GM12872 (cell line): ENCODE results near the gene WDR20.

Source experiments
- TF ChIP-seq, protein P1 (sequence below): IDR thresholded peaks from 3 replicates; pipeline ENCODE4 v1.5.1; 2011; ENCODE audit warnings: low read depth, mild to moderate bottlenecking, low read length, moderate library complexity; ENCODE audit not compliant: insufficient read depth

WDR20 gene

DNA sequence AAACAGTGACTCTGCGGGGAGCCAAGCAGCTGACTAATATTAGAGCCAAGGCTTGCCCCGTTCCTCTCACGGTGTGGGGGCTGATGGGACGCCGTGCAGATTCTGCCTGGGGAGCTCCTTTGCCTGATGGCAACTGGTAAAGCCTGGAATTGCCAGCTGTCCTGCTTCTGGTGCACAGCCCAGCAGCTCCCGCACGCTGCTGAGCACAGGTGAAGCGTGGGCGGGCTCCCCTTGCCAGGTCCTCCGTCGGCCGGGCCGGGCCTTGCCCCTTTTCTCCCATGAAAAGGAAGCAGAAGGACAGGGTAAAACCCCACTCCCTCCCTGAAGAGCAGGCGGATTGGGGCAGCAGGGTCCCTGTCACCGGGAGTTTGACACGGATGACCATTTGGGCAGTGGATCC is 79.0 kb downstream of the WDR20 start:
- TF ChIP-seq, protein P1, sequence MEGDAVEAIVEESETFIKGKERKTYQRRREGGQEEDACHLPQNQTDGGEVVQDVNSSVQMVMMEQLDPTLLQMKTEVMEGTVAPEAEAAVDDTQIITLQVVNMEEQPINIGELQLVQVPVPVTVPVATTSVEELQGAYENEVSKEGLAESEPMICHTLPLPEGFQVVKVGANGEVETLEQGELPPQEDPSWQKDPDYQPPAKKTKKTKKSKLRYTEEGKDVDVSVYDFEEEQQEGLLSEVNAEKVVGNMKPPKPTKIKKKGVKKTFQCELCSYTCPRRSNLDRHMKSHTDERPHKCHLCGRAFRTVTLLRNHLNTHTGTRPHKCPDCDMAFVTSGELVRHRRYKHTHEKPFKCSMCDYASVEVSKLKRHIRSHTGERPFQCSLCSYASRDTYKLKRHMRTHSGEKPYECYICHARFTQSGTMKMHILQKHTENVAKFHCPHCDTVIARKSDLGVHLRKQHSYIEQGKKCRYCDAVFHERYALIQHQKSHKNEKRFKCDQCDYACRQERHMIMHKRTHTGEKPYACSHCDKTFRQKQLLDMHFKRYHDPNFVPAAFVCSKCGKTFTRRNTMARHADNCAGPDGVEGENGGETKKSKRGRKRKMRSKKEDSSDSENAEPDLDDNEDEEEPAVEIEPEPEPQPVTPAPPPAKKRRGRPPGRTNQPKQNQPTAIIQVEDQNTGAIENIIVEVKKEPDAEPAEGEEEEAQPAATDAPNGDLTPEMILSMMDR: no peak

DNA sequence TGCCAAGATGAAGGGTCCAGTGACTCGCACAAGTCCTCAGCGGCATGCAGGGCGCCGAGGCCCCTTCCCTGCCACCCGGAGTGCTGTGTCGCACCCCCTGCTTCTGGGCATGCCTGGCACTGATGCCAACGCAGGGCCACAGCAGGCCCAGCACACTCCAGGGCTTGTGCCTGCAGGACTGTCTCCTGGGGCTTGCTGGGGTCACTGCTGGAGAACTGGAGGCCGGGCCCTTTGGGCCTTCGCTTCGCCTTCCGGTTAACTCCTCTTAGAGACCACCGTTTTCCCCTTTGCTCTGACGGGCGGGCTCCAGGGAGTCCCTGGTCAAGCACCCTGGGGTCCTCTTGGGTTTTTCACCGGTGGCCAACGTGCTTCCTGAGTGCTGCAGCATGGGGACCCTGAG is 79.6 kb downstream of the WDR20 start:
- TF ChIP-seq, protein P1: no peak

DNA sequence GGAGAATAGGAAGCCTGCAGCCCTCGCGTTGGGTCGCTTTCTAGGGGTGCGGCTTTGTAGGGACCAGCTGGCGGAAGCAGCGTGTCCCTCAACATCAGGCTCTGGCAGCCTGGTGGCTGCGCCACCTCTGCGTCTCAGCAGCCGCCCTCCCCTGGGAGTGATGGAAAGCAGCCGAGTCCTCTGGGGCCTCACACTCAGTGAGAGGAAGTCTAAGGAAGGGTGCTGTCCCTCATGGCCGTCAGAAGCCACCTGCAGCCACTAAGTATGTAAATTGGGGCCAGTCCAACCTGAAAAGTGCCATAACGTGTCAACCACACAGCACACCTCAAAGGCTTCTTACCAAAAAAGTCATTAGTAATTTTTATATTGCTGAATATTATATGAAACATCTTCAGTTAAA is 80.3 kb downstream of the WDR20 start:
- TF ChIP-seq, protein P1: no peak

DNA sequence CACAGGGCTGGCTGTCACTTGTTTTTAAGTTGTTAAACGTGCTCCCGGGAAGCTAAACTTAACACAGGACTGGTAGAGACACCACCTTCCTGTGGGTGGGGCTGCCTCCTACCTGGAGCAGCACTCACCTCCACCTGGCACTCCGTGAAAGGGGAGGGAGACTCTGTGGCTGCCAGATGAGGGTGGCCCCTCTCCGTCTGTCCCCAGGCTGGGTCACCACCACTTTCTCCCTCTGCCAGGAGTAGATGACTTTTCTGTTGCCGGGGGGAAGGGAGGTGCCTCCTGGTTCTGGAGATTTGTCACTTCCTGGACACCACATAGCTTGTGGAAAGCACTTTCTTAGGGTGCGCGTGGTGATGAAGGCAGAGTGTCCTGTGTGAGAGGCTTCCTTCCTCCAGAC is 81.3 kb downstream of the WDR20 start:
- TF ChIP-seq, protein P1: no peak

DNA sequence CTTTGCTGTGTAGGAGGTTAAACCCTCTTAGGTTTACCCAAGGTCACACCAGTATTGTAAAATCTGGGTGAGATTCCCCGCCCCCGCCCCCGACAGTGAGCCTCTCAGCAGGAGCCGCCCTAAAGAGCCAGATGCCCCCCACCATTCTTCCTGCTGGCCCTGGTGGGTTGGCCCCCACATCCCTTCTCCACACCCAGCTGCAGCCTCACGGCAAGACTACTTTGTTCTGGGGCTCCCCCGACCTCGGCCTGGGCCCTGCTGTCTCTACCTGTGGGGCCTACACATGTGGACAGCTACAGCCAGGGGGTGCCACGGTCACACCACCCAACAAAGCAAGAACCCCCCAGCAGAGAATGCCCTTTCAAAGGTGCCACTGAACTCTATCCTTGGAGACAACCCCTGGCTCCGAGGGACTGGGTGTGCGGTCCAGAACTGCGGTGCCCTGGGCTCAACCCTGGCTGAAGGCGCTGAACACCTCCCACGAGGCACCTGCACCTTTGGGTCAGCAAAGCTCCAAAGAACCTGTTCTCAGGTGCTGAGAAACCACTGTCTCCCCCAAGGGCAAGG is 82.4 kb downstream of the WDR20 start:
- TF ChIP-seq, protein P1: no peak

DNA sequence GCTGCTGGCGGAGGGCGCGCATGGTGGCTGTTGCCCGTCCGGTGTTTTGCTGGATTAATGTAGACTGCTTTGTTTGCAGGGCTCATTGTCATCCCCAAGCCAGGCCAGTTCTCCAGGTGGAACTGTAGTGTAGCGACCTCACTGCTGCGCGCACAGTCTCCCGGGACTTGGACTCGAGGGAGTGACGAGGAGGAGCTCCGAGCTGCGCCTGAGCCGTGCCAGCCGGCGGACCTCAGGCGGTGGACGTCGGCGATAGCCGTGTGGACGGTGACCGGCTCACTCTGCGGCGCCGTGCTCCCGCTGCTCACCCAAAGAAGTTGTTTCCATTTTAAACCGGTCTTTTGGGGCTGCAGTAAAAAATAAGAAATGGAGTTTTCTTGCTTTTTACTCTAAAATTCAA is 83.1 kb downstream of the WDR20 start:
- TF ChIP-seq, protein P1: no peak

DNA sequence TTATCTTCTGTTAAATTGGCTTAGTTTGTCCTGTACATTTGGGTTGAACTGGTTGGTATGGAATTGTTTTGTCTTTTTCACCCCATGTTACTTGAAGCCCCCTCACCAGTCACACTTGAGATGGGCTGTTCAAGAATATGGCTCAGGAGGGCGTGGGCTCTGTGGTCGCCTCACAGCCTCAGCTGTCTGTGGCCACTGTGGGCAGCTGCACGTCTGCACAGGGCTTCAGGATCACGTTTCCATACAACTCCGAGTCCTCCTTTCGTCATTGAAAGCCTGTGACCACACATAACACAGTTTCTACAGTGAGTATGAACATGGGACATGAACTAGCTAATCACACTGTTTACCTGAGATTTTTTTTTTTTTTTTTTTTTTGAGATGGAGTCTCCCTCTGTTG is 84.0 kb downstream of the WDR20 start:
- TF ChIP-seq, protein P1: no peak

DNA sequence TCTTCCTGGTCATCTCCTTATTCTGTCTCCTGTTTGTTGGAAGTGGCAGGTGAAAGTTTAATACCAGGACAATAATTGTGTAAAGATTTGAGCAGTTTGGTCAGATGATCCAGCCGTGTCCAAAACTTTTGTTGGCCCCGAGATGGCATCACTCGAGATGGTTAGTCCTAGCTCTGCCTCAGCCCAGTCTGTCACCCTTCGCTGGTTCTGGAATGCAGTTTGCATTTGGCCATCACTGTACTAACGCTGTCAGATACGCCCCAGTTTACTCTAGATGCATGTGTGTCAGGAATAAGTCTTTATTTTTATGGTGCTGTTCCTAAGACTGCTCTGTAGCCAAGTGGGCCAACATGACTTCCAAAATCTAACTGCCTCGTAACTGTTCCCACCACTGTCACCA is 85.7 kb downstream of the WDR20 start:
- TF ChIP-seq, protein P1: no peak
